ENCODE results near the gene CDK19.

Gene CDK19

DNA sequence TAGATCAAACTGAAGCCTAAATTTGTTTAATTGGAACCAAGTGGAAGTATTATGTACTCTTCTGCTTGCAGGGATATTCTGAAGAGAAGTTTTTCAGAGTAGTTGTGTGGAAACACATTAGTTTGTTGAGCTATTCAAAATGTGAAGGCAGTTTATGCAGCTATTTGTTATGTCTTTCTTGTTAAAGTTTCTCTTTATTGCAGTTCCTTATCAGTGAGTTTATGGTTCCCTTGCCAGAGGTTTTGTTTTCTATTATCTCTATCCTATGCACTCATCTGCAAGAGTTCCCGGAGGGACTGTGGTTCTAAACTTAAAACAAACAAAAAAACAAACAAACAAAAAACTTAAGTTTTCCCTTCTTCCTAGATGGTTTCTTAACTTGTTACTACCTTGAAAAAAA is 195.2 kb downstream of the CDK19 start:
- TF ChIP-seq, protein P1, sequence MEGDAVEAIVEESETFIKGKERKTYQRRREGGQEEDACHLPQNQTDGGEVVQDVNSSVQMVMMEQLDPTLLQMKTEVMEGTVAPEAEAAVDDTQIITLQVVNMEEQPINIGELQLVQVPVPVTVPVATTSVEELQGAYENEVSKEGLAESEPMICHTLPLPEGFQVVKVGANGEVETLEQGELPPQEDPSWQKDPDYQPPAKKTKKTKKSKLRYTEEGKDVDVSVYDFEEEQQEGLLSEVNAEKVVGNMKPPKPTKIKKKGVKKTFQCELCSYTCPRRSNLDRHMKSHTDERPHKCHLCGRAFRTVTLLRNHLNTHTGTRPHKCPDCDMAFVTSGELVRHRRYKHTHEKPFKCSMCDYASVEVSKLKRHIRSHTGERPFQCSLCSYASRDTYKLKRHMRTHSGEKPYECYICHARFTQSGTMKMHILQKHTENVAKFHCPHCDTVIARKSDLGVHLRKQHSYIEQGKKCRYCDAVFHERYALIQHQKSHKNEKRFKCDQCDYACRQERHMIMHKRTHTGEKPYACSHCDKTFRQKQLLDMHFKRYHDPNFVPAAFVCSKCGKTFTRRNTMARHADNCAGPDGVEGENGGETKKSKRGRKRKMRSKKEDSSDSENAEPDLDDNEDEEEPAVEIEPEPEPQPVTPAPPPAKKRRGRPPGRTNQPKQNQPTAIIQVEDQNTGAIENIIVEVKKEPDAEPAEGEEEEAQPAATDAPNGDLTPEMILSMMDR (IDR thresholded peaks at IDR 0.05), result no peak

DNA sequence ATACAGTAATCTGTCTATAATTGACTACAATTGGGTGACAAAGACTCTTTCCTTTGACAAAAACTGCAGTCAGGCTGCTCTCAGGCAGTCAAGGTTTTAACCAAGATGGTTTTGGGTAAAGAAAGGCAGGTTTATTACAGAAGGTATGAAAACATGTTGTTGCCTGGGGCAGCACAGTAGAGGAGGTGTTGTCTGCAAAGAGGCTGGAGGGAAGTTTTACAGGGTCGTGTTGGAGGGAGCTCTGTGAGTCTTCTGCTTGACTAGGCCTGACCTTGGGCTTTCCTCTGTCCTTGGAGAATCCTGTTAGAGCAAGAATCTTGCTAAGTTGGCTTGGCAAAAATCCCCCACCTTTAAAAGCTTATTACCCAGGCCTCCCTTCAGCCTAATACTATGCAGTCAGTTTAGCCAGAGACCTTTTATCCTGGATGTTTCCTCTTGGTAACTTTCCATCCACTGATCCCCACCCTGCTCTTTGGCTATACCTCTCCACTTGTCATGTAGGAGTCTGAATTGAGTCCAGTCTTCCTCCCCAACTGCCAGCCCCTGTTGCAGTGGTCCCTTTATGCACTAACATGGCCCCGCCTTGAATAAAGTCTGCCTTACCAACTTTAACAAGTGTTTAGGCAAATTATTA is 195.9 kb downstream of the CDK19 start:
- TF ChIP-seq, protein P1 (IDR thresholded peaks at IDR 0.05), result no peak

DNA sequence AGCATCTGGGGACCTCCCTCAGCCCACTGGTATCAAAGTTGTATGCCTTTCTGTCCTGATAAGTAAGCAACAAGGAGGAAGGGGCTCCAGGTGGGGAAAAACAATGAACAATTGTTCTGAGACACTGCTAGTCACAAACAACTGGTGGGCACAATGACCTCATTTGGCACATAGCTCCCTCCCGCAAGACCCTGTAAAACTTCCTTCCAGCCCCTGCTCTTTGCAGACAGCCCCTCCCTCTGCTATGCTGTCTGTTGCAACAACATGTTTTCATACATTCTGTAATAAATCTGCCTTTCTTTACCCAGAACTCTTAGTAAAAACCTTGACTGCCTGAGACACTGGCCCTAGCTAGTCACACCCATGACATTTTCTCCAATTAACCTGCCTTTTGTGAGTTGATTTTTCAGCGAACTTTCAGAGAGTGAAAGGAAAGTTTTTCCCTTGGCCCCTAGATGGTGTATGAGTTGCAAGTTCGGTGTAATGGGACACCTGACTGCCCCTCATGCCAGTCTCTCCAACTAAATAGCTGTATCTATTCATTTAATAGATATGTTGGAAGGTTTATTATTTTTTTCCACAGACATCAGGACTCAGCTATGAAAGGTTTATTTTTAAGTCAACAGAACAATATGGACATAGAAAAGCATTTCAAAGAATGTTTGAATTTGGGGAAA is 196.5 kb downstream of the CDK19 start:
- TF ChIP-seq, protein P1 (IDR thresholded peaks at IDR 0.05), result peak; percentile 58

DNA sequence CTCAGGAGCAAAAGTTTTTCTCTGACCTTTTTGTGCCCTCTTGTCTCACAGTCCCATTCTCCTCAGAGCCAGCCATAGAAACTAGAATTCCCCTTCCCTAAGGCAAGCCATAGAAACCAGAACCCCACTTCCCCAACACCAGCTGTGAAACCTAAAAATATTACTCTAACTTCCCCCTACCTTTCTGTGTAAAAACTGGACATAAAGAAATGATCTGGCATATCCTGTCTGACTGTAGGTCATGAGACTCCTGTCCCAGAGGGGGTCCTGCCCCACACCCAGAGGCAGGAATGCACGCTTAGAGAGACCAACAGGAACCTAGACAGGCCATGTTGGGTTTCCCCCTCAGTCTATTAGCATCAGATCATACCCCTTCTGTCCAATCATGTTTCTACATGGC is 198.2 kb downstream of the CDK19 start:
- TF ChIP-seq, protein P1 (IDR thresholded peaks at IDR 0.05), result no peak

DNA sequence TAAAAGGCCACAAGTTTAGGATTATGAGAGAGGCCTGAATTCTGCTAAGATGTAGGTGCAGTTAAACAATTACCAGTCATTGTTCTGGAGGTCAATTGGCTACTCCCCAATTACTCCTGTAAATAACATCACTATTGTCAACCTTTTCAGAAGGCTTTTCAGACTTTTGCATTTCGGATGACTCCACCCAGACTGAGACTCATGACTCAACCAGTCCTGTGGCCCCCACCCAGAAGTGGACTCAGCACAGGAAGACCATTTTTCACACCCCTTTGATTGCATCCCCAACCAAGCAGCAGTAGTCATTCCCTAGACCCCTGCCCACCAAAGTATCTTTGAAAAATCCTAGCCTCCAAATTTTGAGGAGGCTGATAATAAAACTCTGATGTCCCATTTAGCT is 199.5 kb downstream of the CDK19 start:
- TF ChIP-seq, protein P1 (IDR thresholded peaks at IDR 0.05), result no peak

DNA sequence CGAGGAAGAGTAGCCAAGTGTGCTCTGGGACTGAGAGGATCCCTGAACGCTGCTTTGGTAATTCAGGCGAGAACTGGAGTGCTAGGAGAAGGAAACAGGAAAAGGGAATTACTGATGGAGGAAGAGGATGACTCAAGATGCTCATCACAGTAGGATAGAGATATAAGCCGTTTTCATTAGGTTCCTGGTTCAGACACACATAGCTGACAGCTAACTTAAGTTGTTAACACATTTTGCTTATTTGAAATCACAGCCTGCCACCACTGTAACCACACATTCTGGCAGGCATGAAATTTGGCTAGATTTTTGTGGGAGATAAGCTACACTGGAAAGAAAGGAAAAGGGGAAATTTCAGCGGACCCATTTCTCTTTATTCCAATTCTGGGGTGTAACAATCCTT is 200.7 kb downstream of the CDK19 start:
- TF ChIP-seq, protein P1 (IDR thresholded peaks at IDR 0.05), result no peak

DNA sequence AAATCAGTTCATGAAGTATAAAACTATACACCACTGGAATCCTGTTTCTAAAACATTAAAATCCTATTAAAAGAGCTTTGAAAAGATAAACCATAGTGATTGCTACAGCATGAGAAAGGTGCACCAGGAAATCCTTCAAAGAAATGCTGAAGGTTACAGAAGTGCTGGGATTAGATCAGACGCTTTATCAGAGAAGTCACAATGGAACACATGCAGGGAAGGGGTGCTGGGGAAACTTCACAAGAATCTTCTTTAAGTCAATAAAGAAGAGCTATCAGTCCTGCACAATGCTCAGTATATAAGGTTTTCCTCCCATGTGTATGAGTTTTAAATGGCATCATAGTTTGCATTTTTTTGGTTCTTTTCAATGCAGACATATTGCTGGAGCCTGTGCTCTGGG is 201.2 kb downstream of the CDK19 start:
- TF ChIP-seq, protein P1 (IDR thresholded peaks at IDR 0.05), result no peak
